HL-60 (cell line): ENCODE data around the gene GET3.

Experiments used
- DNase-seq, 2 experiments: peaks; one replicate each; pipeline ENCODE4 v3.0.0-alpha.2; 2010 to 2020; ENCODE audit warnings: low read depth in 1 of 2, low spot score in 1 of 2
- H3K27ac ChIP-seq: fragments of 250-450 bp; sonication (Bioruptor Pico); replicated peaks from 2 replicates; pipeline ENCODE4 v1.5.1; 2020; ENCODE audit warnings: mild to moderate bottlenecking, moderate library complexity
- H3K27me3 ChIP-seq: fragments of 250-450 bp; sonication (Bioruptor Pico); 2 replicates; pipeline ENCODE4 v1.5.1; 2021; ENCODE audit warnings: mild to moderate bottlenecking, moderate library complexity; ENCODE audit not compliant: insufficient read depth, poor library complexity, severe bottlenecking
- H3K4me3 ChIP-seq: replicated peaks from 2 replicates; pipeline ENCODE4 v1.5.1; 2011; ENCODE audit warnings: mild to moderate bottlenecking, control low read depth, low read length; ENCODE audit not compliant: insufficient read depth
- GABPA ChIP-seq: IDR thresholded peaks from 2 replicates; pipeline ENCODE4 v1.6.1; 2012; ENCODE audit warnings: low read depth
- POLR2AphosphoS5 ChIP-seq: IDR thresholded peaks from 2 replicates; pipeline ENCODE4 v1.6.1; 2012; ENCODE audit warnings: low read depth
- SPI1 ChIP-seq: IDR thresholded peaks from 2 replicates; pipeline ENCODE4 v1.6.1; 2012; ENCODE audit warnings: low read depth, mild to moderate bottlenecking, borderline replicate concordance
- TF ChIP-seq, protein P1 (sequence below): IDR thresholded peaks from one replicate; pipeline ENCODE4 v1.5.1; 2011; ENCODE audit warnings: low read length, control low read depth, inconsistent platforms; ENCODE audit not compliant: insufficient read depth
- TF ChIP-seq, protein P2 (sequence below): IDR thresholded peaks from 2 replicates; pipeline ENCODE4 v1.6.1; 2012; ENCODE audit warnings: low read depth; ENCODE audit not compliant: insufficient replicate concordance

GET3 gene

DNA sequence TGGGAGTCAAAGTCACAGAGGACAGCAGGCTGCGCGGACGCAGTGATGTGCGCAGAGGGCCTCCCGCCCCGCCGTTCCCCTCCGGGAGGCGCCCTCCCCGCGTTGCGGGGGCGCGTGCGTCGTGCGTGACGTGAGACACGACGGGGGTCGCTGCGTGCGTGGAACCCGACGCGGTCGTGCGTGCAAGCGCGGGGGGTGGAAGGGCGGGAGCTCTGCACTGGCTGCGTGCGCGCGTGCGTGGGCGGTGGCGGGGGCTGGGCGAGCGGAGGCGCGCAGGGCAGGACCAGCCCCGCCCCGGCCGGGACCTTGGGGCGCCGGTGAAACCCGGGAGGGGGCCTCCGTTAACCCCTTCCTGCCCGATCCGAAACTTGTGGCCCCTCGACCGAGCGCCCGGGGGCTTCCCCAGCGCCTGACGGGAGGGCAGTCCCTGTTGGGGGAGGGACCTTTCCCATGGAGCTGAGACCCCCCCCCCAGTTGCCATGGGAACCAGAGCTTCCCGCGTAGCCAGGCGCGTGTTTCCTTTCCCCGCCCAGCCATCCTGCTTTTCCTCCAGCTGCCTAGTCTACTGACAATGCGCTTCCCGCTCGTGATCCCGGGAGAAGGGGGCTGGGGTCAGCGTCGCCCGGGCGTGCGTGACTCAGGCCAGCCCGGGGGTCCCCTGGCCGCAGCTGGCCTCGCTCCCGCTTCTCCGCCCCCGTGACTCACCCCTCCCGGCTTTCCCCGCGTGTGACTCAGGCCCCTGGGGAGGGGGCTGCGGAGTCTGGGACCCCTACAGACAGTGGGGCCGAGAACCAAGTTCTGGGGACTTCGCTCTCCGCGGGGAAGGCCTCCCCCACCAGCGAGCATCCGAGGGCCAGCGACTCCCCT, 45.4 kb downstream of the GET3 start:
- H3K27me3 ChIP-seq, result no peaks in the 10 kb centered on the region
- peak overlapping the region; percentile 36 for H3K4me3 ChIP-seq
- TF ChIP-seq SPI1, result no peak
- TF ChIP-seq, protein P1, sequence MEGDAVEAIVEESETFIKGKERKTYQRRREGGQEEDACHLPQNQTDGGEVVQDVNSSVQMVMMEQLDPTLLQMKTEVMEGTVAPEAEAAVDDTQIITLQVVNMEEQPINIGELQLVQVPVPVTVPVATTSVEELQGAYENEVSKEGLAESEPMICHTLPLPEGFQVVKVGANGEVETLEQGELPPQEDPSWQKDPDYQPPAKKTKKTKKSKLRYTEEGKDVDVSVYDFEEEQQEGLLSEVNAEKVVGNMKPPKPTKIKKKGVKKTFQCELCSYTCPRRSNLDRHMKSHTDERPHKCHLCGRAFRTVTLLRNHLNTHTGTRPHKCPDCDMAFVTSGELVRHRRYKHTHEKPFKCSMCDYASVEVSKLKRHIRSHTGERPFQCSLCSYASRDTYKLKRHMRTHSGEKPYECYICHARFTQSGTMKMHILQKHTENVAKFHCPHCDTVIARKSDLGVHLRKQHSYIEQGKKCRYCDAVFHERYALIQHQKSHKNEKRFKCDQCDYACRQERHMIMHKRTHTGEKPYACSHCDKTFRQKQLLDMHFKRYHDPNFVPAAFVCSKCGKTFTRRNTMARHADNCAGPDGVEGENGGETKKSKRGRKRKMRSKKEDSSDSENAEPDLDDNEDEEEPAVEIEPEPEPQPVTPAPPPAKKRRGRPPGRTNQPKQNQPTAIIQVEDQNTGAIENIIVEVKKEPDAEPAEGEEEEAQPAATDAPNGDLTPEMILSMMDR, result no peak
- TF ChIP-seq, protein P2, sequence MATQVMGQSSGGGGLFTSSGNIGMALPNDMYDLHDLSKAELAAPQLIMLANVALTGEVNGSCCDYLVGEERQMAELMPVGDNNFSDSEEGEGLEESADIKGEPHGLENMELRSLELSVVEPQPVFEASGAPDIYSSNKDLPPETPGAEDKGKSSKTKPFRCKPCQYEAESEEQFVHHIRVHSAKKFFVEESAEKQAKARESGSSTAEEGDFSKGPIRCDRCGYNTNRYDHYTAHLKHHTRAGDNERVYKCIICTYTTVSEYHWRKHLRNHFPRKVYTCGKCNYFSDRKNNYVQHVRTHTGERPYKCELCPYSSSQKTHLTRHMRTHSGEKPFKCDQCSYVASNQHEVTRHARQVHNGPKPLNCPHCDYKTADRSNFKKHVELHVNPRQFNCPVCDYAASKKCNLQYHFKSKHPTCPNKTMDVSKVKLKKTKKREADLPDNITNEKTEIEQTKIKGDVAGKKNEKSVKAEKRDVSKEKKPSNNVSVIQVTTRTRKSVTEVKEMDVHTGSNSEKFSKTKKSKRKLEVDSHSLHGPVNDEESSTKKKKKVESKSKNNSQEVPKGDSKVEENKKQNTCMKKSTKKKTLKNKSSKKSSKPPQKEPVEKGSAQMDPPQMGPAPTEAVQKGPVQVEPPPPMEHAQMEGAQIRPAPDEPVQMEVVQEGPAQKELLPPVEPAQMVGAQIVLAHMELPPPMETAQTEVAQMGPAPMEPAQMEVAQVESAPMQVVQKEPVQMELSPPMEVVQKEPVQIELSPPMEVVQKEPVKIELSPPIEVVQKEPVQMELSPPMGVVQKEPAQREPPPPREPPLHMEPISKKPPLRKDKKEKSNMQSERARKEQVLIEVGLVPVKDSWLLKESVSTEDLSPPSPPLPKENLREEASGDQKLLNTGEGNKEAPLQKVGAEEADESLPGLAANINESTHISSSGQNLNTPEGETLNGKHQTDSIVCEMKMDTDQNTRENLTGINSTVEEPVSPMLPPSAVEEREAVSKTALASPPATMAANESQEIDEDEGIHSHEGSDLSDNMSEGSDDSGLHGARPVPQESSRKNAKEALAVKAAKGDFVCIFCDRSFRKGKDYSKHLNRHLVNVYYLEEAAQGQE, result no peak
- DNase-seq, result peak; percentile 80 to 91
- H3K27ac ChIP-seq, result peak overlapping the region; percentile 95

DNA sequence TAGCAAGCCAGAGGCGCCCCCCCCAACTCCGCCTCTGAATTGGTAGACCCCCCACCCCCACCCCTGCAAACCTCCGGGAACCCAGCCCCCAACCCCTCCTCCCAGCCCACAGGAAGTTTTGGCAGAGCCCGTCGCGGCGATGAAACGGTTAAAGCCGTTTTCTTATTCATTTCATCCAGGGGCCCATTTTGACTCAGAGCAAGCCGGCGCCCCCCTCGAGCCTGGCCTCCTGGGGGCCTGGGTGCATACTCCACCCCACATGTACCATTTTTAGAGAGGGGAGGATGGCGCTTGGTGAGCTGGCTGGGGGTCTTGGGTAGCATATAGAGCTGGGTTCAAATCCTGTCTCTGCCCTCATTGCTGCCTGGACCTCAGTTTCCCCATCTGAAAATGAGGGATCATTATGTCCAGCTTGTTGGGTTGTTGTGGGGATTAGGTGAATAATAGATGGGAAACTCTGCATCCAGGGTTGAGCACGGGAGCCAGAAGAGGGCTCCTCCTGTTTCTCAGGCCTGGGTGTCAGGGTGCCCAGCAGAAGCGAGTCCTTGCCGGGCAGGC, 46.1 kb downstream of the GET3 start:
- H3K4me3 ChIP-seq, result peak overlapping the region; percentile 36

DNA sequence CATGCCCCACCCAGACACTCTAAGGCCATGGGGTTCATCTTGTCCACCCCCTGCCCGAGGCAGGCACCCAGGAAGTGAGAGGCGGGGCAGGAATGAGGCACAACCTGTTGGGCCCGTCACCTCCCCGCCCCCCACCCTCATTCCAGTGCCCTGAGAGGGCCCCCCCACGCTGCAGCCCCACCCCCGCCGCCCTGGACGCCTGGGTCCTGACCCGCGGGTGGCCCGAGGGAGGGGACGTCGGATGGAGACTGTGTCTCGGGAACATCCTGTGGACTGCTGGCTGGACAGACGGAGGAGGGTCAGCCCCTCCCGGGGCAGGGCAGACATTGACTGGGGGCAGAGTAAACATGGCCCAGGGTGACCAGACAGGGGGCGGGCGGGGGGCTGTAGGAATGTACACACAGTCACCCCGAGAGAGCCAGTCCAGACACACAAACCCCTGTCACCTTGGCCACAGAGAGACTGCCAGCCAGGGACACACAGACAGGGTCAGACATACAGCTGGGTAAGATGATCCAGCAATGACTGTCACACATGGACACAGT, 46.6 kb downstream of the GET3 start:
- Histone ChIP-seq H3K27ac (peak overlapping the region; percentile 95), H3K27me3 (no peaks in the 10 kb centered on the region), H3K4me3 (no peak overlapping the region)
- TF ChIP-seq SPI1 (no peak), GABPA (no peak), POLR2AphosphoS5 (no peak)
- TF ChIP-seq, protein P1, result no peak
- TF ChIP-seq, protein P2, result no peak
- no peak for DNase-seq

More for the DNA sequence above, 46.1 kb downstream of the GET3 start:
- DNase-seq, result no peak
- Histone ChIP-seq H3K27ac (peak overlapping the region; percentile 95), H3K27me3 (no peaks in the 10 kb centered on the region)
- TF ChIP-seq SPI1, result no peak
- TF ChIP-seq, protein P2, result no peak
- TF ChIP-seq POLR2AphosphoS5, result no peak
- TF ChIP-seq, protein P1, result no peak
- TF ChIP-seq GABPA, result no peak
